H9 (cell line): ENCODE measurements around the gene OOSP1. TPM values are rescaled to one million over a fixed set of nuclear protein-coding genes. Genes with fewer than 3 reads are reported as not detected.

Experiments
- DNase-seq: peaks from one replicate; pipeline ENCODE4 v3.0.0-alpha.2; 2017
- H2AFZ ChIP-seq: one replicate; pipeline ENCODE4 v1.6.1; 2013; ENCODE audit warnings: mild to moderate bottlenecking, low read length, control low read depth, moderate library complexity
- H2AK5ac ChIP-seq: 2 replicates; pipeline ENCODE4 v1.6.1; 2013; ENCODE audit warnings: low read length, control low read depth, mixed read lengths; ENCODE audit not compliant: insufficient read length
- H2BK120ac ChIP-seq: one replicate; pipeline ENCODE4 v1.6.1; 2013; ENCODE audit warnings: low read depth, mild to moderate bottlenecking, low read length, control low read depth, inconsistent platforms; ENCODE audit not compliant: poor library complexity, severe bottlenecking
- H2BK12ac ChIP-seq: 2 replicates; pipeline ENCODE4 v1.6.1; 2013; ENCODE audit warnings: low read length, control low read depth, mixed read lengths, low read depth; ENCODE audit not compliant: insufficient read length
- H2BK15ac ChIP-seq: 2 replicates; pipeline ENCODE4 v1.6.1; 2013; ENCODE audit warnings: low read depth, low read length, control low read depth
- H2BK20ac ChIP-seq: one replicate; pipeline ENCODE4 v1.6.1; 2013; ENCODE audit warnings: low read depth, mild to moderate bottlenecking, low read length, control low read depth, inconsistent platforms; ENCODE audit not compliant: poor library complexity, severe bottlenecking
- H2BK5ac ChIP-seq: 2 replicates; pipeline ENCODE4 v1.6.1; 2013; ENCODE audit warnings: low read length, control low read depth, mixed read lengths; ENCODE audit not compliant: insufficient read length
- H3K14ac ChIP-seq: 2 replicates; pipeline ENCODE4 v1.6.1; 2013; ENCODE audit warnings: low read length, control low read depth; ENCODE audit not compliant: insufficient read depth
- H3K18ac ChIP-seq: 2 replicates; pipeline ENCODE4 v1.6.1; 2013; ENCODE audit warnings: low read depth, mild to moderate bottlenecking, mixed read lengths, low read length, control low read depth; ENCODE audit not compliant: insufficient read length
- H3K23ac ChIP-seq: 2 replicates; pipeline ENCODE4 v1.6.1; 2013; ENCODE audit warnings: low read length, control low read depth, mixed read lengths, low read depth; ENCODE audit not compliant: insufficient read length
- H3K23me2 ChIP-seq: 2 replicates; pipeline ENCODE4 v1.6.1; 2013; ENCODE audit warnings: low read depth, mild to moderate bottlenecking, mixed read lengths, low read length, control low read depth; ENCODE audit not compliant: insufficient read length, poor library complexity, severe bottlenecking
- H3K27ac ChIP-seq: 2 replicates; pipeline ENCODE4 v1.5.1; 2013; ENCODE audit warnings: low read length, control low read depth, mixed read lengths, low read depth; ENCODE audit not compliant: insufficient read length
- H3K27me3 ChIP-seq: 2 replicates; pipeline ENCODE4 v1.6.1; 2013; ENCODE audit warnings: low read length, control low read depth, inconsistent platforms; ENCODE audit not compliant: insufficient read depth
- H3K4ac ChIP-seq: 2 replicates; pipeline ENCODE4 v1.6.1; 2013; ENCODE audit warnings: low read depth, mild to moderate bottlenecking, control low read depth, inconsistent platforms, low read length, moderate library complexity
- H3K4me1 ChIP-seq: 2 replicates; pipeline ENCODE4 v1.6.1; 2013; ENCODE audit warnings: low read length, control low read depth, inconsistent platforms; ENCODE audit not compliant: insufficient read depth
- H3K4me2 ChIP-seq: 2 replicates; pipeline ENCODE4 v1.6.1; 2013; ENCODE audit warnings: low read length, control low read depth, mixed read lengths; ENCODE audit not compliant: insufficient read length, insufficient read depth
- H3K56ac ChIP-seq: 2 replicates; pipeline ENCODE4 v1.6.1; 2013; ENCODE audit warnings: low read depth, mild to moderate bottlenecking, mixed read lengths, low read length, control low read depth; ENCODE audit not compliant: insufficient read length
- H3K79me1 ChIP-seq: 2 replicates; pipeline ENCODE4 v1.6.1; 2013; ENCODE audit warnings: low read depth, mild to moderate bottlenecking, moderate library complexity, low read length, control low read depth, inconsistent platforms; ENCODE audit not compliant: insufficient read depth, poor library complexity, severe bottlenecking
- H3K79me2 ChIP-seq: 2 replicates; pipeline ENCODE4 v1.6.1; 2013; ENCODE audit warnings: low read length, control low read depth, inconsistent platforms; ENCODE audit not compliant: insufficient read depth
- H3K9ac ChIP-seq: 2 replicates; pipeline ENCODE4 v1.6.1; 2013; ENCODE audit warnings: low read length, control low read depth, mixed read lengths; ENCODE audit not compliant: insufficient read length; ENCODE audit errors: extremely low read depth
- H3K9me3 ChIP-seq: one replicate; pipeline ENCODE4 v1.6.1; 2013; ENCODE audit warnings: low read depth, low read length, inconsistent platforms; ENCODE audit not compliant: control insufficient read depth
- H3T11ph ChIP-seq: one replicate; pipeline ENCODE4 v1.6.1; 2013; ENCODE audit warnings: mild to moderate bottlenecking, low read length, control low read depth, inconsistent platforms
- H4K20me1 ChIP-seq: one replicate; pipeline ENCODE4 v1.6.1; 2013; ENCODE audit not compliant: control insufficient read depth, insufficient read length, insufficient read depth
- H4K5ac ChIP-seq: 2 replicates; pipeline ENCODE4 v1.6.1; 2013; ENCODE audit warnings: low read depth, mild to moderate bottlenecking, mixed read lengths, low read length, control low read depth; ENCODE audit not compliant: insufficient read length
- H4K8ac ChIP-seq: replicated peaks from 2 replicates; pipeline ENCODE4 v1.6.1; 2013; ENCODE audit warnings: low read length, control low read depth, mixed read lengths, low read depth; ENCODE audit not compliant: insufficient read length
- H4K91ac ChIP-seq: 2 replicates; pipeline ENCODE4 v1.6.1; 2013; ENCODE audit warnings: low read depth, mild to moderate bottlenecking, moderate library complexity, mixed read lengths, low read length, control low read depth; ENCODE audit not compliant: insufficient read length
- H3K27ac Mint-ChIP-seq, 3 experiments: 2 replicates in 2 of 3; 3 replicates in 1 of 3; pipeline ENCODE4 v1.8.0; 2020 to 2021; ENCODE audit warnings: mixed read lengths in 3 of 3, mild to moderate bottlenecking in 1 of 3, moderate library complexity in 1 of 3
- H3K27me3 Mint-ChIP-seq: 2 replicates; pipeline ENCODE4 v1.8.0; 2021; ENCODE audit warnings: low read depth, mild to moderate bottlenecking, moderate library complexity, mixed read lengths
- H3K36me3 Mint-ChIP-seq, 3 experiments: 2 replicates in 2 of 3; 3 replicates in 1 of 3; pipeline ENCODE4 v1.8.0; 2020 to 2021; ENCODE audit warnings: low read depth in 3 of 3, mixed read lengths in 3 of 3; ENCODE audit not compliant: insufficient read depth in 1 of 3
- H3K4me1 Mint-ChIP-seq, 2 experiments: 2 replicates each; pipeline ENCODE4 v1.8.0; 2020; ENCODE audit warnings: mixed read lengths in 2 of 2
- H3K4me3 Mint-ChIP-seq, 2 experiments: 2 replicates in 1 of 2; 3 replicates in 1 of 2; pipeline ENCODE4 v1.8.0; 2020 to 2021; ENCODE audit warnings: mild to moderate bottlenecking in 2 of 2, mixed read lengths in 2 of 2, moderate library complexity in 1 of 2
- H3K9me3 Mint-ChIP-seq, 2 experiments: 2 replicates in 1 of 2; 3 replicates in 1 of 2; pipeline ENCODE4 v1.8.0; 2020; ENCODE audit warnings: mild to moderate bottlenecking in 2 of 2, mixed read lengths in 2 of 2, moderate library complexity in 1 of 2
- WGBS: extraction: QIAGEN DNeasy Blood & Tissue Kit; methylation state at CpG from one replicate; pipeline ENCODE4 v1.1.7; 2013; ENCODE audit warnings: missing lambda C conversion rate, low lambda C conversion rate, mixed read lengths; ENCODE audit not compliant: insufficient read length; ENCODE audit errors: extremely low coverage; 5-methylcytosine and 5-hydroxymethylcytosine counted together
- total RNA-seq: library from RNA; stranded (reverse); gene quantifications from 2 replicates; pipeline ENCODE4 v1.2.1, GENCODE V29; 2021
- TF ChIP-seq, protein P1 (sequence below): fragments of 200-600 bp; sonication (generic); conservative IDR thresholded peaks from 3 replicates; pipeline ENCODE4 v1.8.0; 2021; ENCODE audit warnings: antibody characterized with exemption, mild to moderate bottlenecking

Gene OOSP1
- total RNA-seq, 1 experiment from 2014 or later: not detected

DNA sequence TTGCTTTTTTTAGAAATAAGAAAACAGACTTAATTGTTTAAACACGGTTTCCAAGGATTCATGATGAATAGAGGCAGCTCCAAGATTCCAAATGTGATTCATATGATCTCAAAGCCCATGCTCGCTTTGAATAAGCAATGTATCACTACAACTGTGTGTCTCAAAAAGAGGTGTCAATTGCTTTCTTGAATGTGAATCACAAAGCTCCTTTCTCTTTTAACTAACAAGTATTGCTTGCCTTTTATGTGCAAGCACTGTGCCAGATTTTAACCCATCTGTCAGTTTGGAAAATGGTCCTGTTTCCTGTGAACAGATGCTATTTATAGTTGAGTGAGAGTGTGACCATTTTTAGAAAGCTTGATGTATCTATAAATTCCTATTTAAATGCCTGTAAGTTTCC lies 6.5 kb downstream of the OOSP1 start:
- Histone ChIP-seq H2BK5ac (no peak overlapping the region), H3K56ac (no peak overlapping the region), H3K23me2 (no peaks in the 10 kb centered on the region), H3K23ac (no peak overlapping the region), H3K4ac (no peak overlapping the region), H3K79me1 (no peaks in the 10 kb centered on the region), H3K9ac (no peak overlapping the region), H2BK120ac (no peak overlapping the region), H3K9me3 (no peaks in the 10 kb centered on the region), H3K4me2 (no peak overlapping the region), H4K5ac (no peak overlapping the region), H2AK5ac (no peak overlapping the region), H2AFZ (no peak overlapping the region), H2BK20ac (no peak overlapping the region), H3T11ph (no peak overlapping the region), H3K79me2 (no peaks in the 10 kb centered on the region), H4K20me1 (no peaks in the 10 kb centered on the region), H3K27me3 (no peaks in the 10 kb centered on the region), H3K27ac (no peak overlapping the region), H4K91ac (no peak overlapping the region), H2BK15ac (no peak overlapping the region), H3K18ac (no peak overlapping the region), H2BK12ac (no peak overlapping the region), H3K4me1 (no peaks in the 10 kb centered on the region; the same call in 1 of the 2 replicates), H3K14ac (no peak overlapping the region), H4K8ac (no peak overlapping the region)
- peaks cover 2% of the 10 kb centered on the region for H3K27me3 Mint-ChIP-seq
- H3K9me3 Mint-ChIP-seq: peaks cover 4 to 10% of the 10 kb centered on the region in 2 experiments
- TF ChIP-seq, protein P1, sequence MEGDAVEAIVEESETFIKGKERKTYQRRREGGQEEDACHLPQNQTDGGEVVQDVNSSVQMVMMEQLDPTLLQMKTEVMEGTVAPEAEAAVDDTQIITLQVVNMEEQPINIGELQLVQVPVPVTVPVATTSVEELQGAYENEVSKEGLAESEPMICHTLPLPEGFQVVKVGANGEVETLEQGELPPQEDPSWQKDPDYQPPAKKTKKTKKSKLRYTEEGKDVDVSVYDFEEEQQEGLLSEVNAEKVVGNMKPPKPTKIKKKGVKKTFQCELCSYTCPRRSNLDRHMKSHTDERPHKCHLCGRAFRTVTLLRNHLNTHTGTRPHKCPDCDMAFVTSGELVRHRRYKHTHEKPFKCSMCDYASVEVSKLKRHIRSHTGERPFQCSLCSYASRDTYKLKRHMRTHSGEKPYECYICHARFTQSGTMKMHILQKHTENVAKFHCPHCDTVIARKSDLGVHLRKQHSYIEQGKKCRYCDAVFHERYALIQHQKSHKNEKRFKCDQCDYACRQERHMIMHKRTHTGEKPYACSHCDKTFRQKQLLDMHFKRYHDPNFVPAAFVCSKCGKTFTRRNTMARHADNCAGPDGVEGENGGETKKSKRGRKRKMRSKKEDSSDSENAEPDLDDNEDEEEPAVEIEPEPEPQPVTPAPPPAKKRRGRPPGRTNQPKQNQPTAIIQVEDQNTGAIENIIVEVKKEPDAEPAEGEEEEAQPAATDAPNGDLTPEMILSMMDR: no peak
- no CpG with 5 or more reads among the region's 2 CpGs for WGBS
- H3K27ac Mint-ChIP-seq: no peak overlapping the region
- no peak for DNase-seq
- H3K4me1 Mint-ChIP-seq: no peaks in the 10 kb centered on the region
- H3K36me3 Mint-ChIP-seq: peaks cover 0 to 5% (median 0%) of the 10 kb centered on the region in 3 experiments; a peak in 4 of 7 replicates
- H3K4me3 Mint-ChIP-seq: no peak overlapping the region
